GM13977 (cell line): ENCODE results near the gene ZNF93.
"Not testable (repeated sequence)": the region's sequence is repeated elsewhere in the genome, so short reads cannot be mapped to it uniquely, and the experiment has no call there.

Experiments used
- DNase-seq: peaks from one replicate; pipeline ENCODE4 v3.0.0; 2012; ENCODE audit warnings: low spot score
- CTCF ChIP-seq: IDR thresholded peaks from 2 replicates; pipeline ENCODE4 v1.5.1; 2012; ENCODE audit warnings: mild to moderate bottlenecking, control low read depth; ENCODE audit not compliant: insufficient read depth; ENCODE audit errors: extremely low read depth, missing control alignments
- in situ Hi-C: fragments of 300-500 bp; cut with MboI; formaldehyde crosslinking; loops from one replicate; pipeline ENCODE4 v1.12.0; 2022; ENCODE audit warnings: low sequenced_read_pairs, low pct_unique_long_range_greater_than_20kb, mixed read lengths, inconsistent platforms; ENCODE audit not compliant: unreplicated experiment

Gene ZNF93

GRCh38 chr19:19900729-19901444 lies at the start of gene ZNF93:
TSS of gene ZNF93 (plus strand) at chr19:19900946. CDS start at chr19:19901089, 143 bp downstream.
- in situ Hi-C loops: no loop called here
- DNase-seq: peak; percentile 82
- TF ChIP-seq CTCF: no peak

- in situ Hi-C loops: not testable (repeated sequence)
Observed at GRCh38 chr19:19851740-19852139, 49.0 kb upstream of the ZNF93 start.

GRCh38 chr19:19858751-19859150 lies 42.0 kb upstream of the ZNF93 start:
- no peak for DNase-seq
- in situ Hi-C loops: no loop called here
- no peak for TF ChIP-seq CTCF

More at GRCh38 chr19:19851740-19852139, 49.0 kb upstream of the ZNF93 start:
- not testable (repeated sequence) for DNase-seq

- no peak for DNase-seq
- in situ Hi-C loops: no loop called here
- TF ChIP-seq CTCF: no peak
Observed at GRCh38 chr19:19860756-19861390, 39.9 kb upstream of the ZNF93 start.

GRCh38 chr19:19865750-19866610 lies 34.8 kb upstream of the ZNF93 start, which contains the start of gene ZNF253:
TSS of gene ZNF253 (plus strand) at chr19:19865882. CDS start at chr19:19865997, 115 bp downstream.
- in situ Hi-C loops: no loop called here

GRCh38 chr19:19866611-19867248 lies 34.0 kb upstream of the ZNF93 start:
- TF ChIP-seq CTCF: no peak
- peak; percentile 47 for DNase-seq
- in situ Hi-C loops: no loop called here

More at GRCh38 chr19:19865750-19866610, 34.8 kb upstream of the ZNF93 start, which contains the start of gene ZNF253:
- peak; percentile 90 for DNase-seq
- no peak for TF ChIP-seq CTCF

- in situ Hi-C loops, DNase-seq: not testable (repeated sequence)
Observed at GRCh38 chr19:19870086-19870485, 30.7 kb upstream of the ZNF93 start.
